ENCODE data around the gene KAT5. TPM values are rescaled to one million over a fixed set of nuclear protein-coding genes. Genes with fewer than 3 reads are reported as not detected.
A peak's percentile ranks its signal among the peaks of the same experiment; 100 is the strongest.

Gene KAT5
- total and polyA plus RNA-seq, 2 of the 13 experiments (the other 11 are each of a cell fraction or from before 2014, with no cell fraction given) = 35.2 to 48.3 TPM

- TF ChIP-seq HOMEZ (CRISPR knock-in tag; IDR thresholded peaks at IDR 0.05; ENCODE audit: low read depth) (peak; percentile 64; the same call in 1 of the 2 replicates), HOXA7 (CRISPR knock-in tag; IDR thresholded peaks at IDR 0.05) (0 out of 2 replicates have a peak, but pooled peaks have one; percentile 72), GMEB2 (CRISPR knock-in tag; IDR thresholded peaks at IDR 0.05; ENCODE audit: low read depth) (0 out of 2 replicates have a peak, but pooled peaks have one; percentile 44), DMAP1 (CRISPR knock-in tag; IDR thresholded peaks at IDR 0.05) (peak; percentile 92), GATAD2A (CRISPR knock-in tag; IDR thresholded peaks at IDR 0.05) (peak; percentile 44), SMYD3 (CRISPR knock-in tag; IDR thresholded peaks at IDR 0.05) (no peak), NFRKB (IDR thresholded peaks at IDR 0.05) (no peak), ZC3H4 (CRISPR knock-in tag; IDR thresholded peaks at IDR 0.05; ENCODE audit: borderline replicate concordance) (no peak), PCBP2 (optimal IDR thresholded peaks at IDR 0.05; ENCODE audit: low read depth, low read length, poor library complexity, severe bottlenecking) (no peak), SIN3B (IDR thresholded peaks at IDR 0.05; ENCODE audit: low read length) (no peak), MZF1 (CRISPR knock-in tag; IDR thresholded peaks at IDR 0.05; ENCODE audit: borderline replicate concordance) (peak; percentile 44; the same call in 1 of the 2 replicates), ELF3 (CRISPR knock-in tag; IDR thresholded peaks at IDR 0.05) (peak; percentile 49), SMAD1 (CRISPR knock-in tag; IDR thresholded peaks at IDR 0.05; ENCODE audit: borderline replicate concordance, low read depth) (peak; percentile 82), ZIK1 (CRISPR knock-in tag; IDR thresholded peaks at IDR 0.05; ENCODE audit: borderline replicate concordance, low read depth) (peak; percentile 84; the same call in 1 of the 2 replicates), TCF7L2 (IDR thresholded peaks at IDR 0.05; ENCODE audit: low read depth, low read length) (no peak), ZSCAN20 (CRISPR knock-in tag; IDR thresholded peaks at IDR 0.05; ENCODE audit: borderline replicate concordance) (no peak)
- TF ChIP-seq, protein P1, sequence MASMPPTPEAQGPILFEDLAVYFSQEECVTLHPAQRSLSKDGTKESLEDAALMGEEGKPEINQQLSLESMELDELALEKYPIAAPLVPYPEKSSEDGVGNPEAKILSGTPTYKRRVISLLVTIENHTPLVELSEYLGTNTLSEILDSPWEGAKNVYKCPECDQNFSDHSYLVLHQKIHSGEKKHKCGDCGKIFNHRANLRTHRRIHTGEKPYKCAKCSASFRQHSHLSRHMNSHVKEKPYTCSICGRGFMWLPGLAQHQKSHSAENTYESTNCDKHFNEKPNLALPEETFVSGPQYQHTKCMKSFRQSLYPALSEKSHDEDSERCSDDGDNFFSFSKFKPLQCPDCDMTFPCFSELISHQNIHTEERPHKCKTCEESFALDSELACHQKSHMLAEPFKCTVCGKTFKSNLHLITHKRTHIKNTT (CRISPR knock-in tag; IDR thresholded peaks at IDR 0.05) = no peak
- TF ChIP-seq, protein P2, sequence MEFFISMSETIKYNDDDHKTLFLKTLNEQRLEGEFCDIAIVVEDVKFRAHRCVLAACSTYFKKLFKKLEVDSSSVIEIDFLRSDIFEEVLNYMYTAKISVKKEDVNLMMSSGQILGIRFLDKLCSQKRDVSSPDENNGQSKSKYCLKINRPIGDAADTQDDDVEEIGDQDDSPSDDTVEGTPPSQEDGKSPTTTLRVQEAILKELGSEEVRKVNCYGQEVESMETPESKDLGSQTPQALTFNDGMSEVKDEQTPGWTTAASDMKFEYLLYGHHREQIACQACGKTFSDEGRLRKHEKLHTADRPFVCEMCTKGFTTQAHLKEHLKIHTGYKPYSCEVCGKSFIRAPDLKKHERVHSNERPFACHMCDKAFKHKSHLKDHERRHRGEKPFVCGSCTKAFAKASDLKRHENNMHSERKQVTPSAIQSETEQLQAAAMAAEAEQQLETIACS (CRISPR knock-in tag; IDR thresholded peaks at IDR 0.05) = no peak
- TF ChIP-seq, protein P3, sequence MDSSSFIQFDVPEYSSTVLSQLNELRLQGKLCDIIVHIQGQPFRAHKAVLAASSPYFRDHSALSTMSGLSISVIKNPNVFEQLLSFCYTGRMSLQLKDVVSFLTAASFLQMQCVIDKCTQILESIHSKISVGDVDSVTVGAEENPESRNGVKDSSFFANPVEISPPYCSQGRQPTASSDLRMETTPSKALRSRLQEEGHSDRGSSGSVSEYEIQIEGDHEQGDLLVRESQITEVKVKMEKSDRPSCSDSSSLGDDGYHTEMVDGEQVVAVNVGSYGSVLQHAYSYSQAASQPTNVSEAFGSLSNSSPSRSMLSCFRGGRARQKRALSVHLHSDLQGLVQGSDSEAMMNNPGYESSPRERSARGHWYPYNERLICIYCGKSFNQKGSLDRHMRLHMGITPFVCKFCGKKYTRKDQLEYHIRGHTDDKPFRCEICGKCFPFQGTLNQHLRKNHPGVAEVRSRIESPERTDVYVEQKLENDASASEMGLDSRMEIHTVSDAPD (CRISPR knock-in tag; IDR thresholded peaks at IDR 0.05) = peak; percentile 87
- TF ChIP-seq, protein P4, sequence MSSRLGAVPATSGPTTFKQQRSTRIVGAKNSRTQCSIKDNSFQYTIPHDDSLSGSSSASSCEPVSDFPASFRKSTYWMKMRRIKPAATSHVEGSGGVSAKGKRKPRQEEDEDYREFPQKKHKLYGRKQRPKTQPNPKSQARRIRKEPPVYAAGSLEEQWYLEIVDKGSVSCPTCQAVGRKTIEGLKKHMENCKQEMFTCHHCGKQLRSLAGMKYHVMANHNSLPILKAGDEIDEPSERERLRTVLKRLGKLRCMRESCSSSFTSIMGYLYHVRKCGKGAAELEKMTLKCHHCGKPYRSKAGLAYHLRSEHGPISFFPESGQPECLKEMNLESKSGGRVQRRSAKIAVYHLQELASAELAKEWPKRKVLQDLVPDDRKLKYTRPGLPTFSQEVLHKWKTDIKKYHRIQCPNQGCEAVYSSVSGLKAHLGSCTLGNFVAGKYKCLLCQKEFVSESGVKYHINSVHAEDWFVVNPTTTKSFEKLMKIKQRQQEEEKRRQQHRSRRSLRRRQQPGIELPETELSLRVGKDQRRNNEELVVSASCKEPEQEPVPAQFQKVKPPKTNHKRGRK (CRISPR knock-in tag; IDR thresholded peaks at IDR 0.05) = no peak
These were observed at the start of gene KAT5 (continued) for GRCh38 chr11:65711785-65712632.
